Mammary epithelial cell (primary cell): ENCODE data around the gene TMC5.

ENCODE experiments used
- CTCF ChIP-seq, 2 donors: IDR thresholded peaks in 1 of 2; conservative IDR thresholded peaks in 1 of 2; 2 replicates each; pipeline ENCODE4 v1.5.1; 2011 to 2012; ENCODE audit warnings: inconsistent platforms in 2 of 2, low read length in 2 of 2, mild to moderate bottlenecking in 2 of 2, control low read depth in 1 of 2, low read depth in 1 of 2; ENCODE audit not compliant: insufficient read depth in 1 of 2; ENCODE audit errors: extremely low read depth in 1 of 2
- EZH2 ChIP-seq: IDR thresholded peaks from 2 replicates; pipeline ENCODE4 v1.6.1; 2012; ENCODE audit warnings: low read length, inconsistent platforms, borderline replicate concordance

- no peak for TF ChIP-seq CTCF (conservative IDR thresholded peaks at IDR 0.05 in 1 of 2, IDR thresholded peaks at IDR 0.05 in 1 of 2; ENCODE audit: extremely low read depth in 1 of 2, insufficient read depth in 1 of 2, low read depth in 1 of 2, low read length in 2 of 2)
- no peak for TF ChIP-seq EZH2
Observed at GRCh38 chr16:19430345-19430744, 12.7 kb downstream of the TMC5 start.
